Activated T-cell treated with anti-CD3 and anti-CD28 coated beads for 1 hour (primary cell): ENCODE data around the gene PSME1.

ENCODE experiments used
- DNase-seq: peaks from one replicate; pipeline ENCODE4 v3.0.0-alpha.2; 2020; ENCODE audit warnings: low read depth

The PSME1 gene

DNA sequence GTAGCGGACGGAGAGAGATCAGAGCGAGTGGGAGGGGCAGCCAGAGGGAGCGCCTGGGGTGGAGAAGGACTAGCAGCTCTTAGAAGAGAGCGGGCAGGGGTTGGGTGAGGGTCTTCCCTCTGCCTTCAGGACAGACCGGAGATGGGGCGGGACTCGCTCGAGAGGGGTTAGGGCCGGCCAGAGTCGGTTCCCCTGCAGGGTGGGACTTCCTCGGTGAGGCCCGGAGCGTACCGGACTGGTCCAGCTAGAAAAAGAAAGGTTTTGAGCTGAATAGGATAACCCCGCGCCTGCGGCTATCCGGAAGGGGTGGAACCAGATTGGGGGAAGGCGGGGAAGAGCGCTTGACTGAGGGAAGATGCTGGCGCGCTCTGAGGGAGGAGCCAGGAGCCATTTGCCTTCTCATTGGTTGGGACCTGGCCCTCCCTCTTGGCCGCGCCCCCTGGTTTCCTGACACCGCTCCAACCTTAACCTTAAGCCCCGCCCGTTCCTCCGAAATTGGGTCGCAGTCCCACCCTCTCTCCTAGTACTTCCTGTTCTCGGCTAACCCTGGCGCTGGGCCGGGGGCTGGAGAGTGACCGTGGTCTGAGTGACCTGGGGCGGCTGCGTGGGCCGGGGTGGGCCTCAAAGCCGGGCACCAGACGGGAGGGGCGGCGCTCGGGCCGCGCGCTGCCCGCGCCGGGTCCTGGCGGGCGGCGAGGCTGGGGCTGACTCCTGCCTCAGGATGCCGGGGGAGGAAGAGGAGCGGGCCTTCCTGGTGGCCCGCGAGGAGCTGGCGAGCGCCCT lies 11.2 kb downstream of the PSME1 start, which contains the start of gene RNF31:
RNF31 (plus strand) TSS at position 521 of the 783 bp plus-strand sequence; CDS start at position 722, 201 bp downstream.
- peak; percentile 96 for DNase-seq

DNA sequence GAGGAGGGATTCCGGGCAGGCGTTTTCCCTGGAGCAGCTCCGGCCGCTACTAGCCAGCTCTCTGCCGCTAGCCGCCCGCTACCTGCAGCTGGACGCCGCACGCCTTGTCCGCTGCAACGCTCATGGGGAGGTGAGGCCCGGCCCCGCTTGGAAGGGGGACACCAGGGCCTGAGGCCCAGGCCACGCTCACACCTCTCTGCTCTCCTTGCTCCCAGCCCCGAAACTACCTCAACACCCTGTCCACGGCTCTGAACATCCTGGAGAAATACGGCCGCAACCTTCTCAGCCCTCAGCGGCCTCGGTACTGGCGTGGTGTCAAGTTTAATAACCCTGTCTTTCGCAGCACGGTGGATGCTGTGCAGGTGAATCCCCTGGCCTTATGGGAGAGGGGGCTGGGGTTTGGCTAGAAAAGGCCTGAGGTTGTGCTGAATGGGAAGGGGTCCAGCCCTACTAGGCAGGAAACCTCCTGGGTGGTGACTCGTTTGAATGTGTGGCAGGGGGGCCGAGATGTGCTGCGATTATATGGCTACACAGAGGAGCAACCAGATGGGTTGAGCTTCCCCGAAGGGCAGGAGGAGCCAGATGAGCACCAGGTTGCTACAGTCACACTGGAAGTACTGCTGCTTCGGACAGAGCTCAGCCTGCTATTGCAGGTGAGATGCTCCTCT lies 11.9 kb downstream of the PSME1 start:
- DNase-seq = no peak

GRCh38 chr14:24149302-24149969 lies 13.4 kb downstream of the PSME1 start:
- no peak for DNase-seq

- DNase-seq = no peak
Observed at GRCh38 chr14:24150061-24150460, 14.1 kb downstream of the PSME1 start.

DNA sequence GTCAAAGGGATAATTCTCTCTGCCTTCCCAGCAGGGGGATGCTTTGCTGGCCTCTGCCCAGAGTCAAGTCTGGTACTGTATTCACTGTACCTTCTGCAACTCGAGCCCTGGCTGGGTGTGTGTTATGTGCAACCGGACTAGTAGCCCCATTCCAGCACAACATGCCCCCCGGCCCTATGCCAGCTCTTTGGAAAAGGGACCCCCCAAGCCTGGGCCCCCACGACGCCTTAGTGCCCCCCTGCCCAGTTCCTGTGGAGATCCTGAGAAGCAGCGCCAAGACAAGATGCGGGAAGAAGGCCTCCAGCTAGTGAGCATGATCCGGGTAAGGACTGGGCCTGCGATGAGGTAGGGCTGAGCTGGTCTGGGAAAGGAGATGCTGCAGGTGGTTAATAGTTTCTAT lies 14.6 kb downstream of the PSME1 start:
- no peak for DNase-seq

- DNase-seq = no peak
Observed at GRCh38 chr14:24150993-24151392, 15.0 kb downstream of the PSME1 start.

DNA sequence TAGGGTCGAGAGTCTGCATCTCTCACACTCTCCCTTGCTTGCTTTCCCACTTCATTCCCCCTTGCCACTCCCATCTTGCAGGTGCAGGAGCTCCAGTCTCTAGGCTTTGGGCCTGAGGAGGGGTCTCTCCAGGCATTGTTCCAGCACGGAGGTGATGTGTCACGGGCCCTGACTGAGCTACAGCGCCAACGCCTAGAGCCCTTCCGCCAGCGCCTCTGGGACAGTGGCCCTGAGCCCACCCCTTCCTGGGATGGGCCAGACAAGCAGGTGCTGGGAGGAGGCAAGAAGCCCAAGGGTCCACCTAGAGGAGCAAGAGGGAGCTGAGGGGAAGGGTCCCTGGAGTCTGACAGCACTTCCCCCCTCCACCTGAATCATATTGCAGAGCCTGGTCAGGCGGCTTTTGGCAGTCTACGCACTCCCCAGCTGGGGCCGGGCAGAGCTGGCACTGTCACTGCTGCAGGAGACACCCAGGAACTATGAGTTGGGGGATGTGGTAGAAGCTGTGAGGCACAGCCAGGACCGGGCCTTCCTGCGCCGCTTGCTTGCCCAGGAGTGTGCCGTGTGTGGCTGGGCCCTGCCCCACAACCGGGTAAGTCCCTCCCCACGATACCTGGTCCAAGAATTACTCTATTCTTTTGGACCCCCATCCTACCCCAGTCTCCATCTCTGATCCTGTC lies 15.5 kb downstream of the PSME1 start:
- DNase-seq = no peak

- no peak for DNase-seq
Observed at GRCh38 chr14:24155100-24155499, 19.1 kb downstream of the PSME1 start.

DNA sequence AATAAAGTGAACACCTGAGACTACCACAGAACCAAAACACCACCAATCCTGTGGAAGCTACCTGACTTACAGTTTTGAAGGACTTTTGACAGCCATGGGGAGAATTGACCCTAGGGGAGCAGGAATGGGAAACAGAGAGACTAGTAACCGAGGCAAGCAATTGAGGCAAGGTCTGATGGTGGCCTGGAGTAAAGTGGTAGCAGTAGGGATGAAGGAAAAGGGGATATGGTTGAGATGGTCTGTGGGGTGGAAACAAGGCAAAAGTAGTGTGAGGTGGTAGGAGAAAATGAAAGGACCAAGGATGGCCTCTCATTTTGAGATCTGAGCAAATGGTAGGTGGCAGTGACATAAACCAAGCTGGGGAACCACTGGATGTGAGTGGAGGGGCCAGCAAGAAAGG lies 20.8 kb downstream of the PSME1 start:
- no peak for DNase-seq

- DNase-seq = no peak
Observed at GRCh38 chr14:24157331-24157730, 21.3 kb downstream of the PSME1 start.

GRCh38 chr14:24159777-24160498 lies 23.9 kb downstream of the PSME1 start:
- no peak for DNase-seq

DNA sequence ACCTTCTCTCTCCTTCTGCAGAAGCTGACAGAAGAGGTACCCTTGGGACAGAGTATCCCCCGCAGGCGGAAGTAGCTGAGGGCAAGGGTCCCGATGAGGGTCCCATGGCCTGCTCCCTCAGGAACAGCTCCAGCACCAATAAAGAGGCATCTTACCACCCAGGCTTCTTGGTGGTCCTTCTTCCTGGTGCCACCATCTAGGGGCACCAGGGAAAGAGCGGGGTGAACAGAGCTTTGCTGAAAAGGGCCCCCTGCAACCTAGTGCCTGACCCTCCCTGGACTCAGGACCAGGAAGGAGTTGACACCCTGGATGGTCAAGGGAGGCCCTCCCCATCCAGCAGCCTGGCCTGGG lies 24.5 kb downstream of the PSME1 start:
- DNase-seq = no peak

GRCh38 chr14:24160850-24161804 lies 25.1 kb downstream of the PSME1 start, which contains the start of gene IRF9:
Gene IRF9 (plus strand): TSS chr14:24161265. CDS start chr14:24162145, 880 bp downstream.
- peak; percentile 96 for DNase-seq

DNA sequence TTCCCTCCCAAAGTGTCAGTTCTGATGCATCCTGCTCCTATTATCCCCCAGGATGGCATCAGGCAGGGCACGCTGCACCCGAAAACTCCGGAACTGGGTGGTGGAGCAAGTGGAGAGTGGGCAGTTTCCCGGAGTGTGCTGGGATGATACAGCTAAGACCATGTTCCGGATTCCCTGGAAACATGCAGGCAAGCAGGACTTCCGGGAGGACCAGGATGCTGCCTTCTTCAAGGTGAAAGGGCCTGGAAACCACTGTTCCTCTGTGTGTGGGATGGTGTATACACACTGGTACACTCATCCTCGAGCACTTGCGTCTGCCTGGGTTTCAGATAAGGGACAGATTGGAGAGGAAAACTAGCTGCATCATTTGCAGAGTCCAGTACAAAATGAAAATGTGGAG lies 26.1 kb downstream of the PSME1 start:
- no peak for DNase-seq

DNA sequence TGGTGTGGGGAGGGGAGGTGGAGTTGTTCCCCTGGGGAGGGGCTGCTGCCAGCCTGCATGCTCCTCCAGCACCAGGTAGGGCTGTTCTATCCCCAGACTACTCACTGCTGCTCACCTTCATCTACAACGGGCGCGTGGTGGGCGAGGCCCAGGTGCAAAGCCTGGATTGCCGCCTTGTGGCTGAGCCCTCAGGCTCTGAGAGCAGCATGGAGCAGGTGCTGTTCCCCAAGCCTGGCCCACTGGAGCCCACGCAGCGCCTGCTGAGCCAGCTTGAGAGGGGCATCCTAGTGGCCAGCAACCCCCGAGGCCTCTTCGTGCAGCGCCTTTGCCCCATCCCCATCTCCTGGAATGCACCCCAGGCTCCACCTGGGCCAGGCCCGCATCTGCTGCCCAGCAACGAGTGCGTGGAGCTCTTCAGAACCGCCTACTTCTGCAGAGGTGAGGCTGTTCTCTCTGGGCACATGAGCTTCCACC lies 28.6 kb downstream of the PSME1 start:
- DNase-seq = no peak

DNA sequence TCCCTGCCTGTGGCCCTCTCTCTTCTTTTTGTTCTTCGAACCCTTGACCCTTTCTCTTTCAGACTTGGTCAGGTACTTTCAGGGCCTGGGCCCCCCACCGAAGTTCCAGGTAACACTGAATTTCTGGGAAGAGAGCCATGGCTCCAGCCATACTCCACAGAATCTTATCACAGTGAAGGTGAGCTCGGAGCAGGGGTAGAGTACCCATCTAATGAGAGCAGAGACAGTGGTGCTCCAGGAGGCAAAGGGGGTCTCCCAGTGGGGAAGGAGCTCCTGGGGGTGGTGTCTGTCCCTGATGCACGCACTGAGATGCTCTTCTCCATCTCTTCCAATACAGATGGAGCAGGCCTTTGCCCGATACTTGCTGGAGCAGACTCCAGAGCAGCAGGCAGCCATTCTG lies 29.8 kb downstream of the PSME1 start:
- DNase-seq = no peak

- DNase-seq = no peak
Observed at GRCh38 chr14:24167469-24168114, 31.6 kb downstream of the PSME1 start.

DNA sequence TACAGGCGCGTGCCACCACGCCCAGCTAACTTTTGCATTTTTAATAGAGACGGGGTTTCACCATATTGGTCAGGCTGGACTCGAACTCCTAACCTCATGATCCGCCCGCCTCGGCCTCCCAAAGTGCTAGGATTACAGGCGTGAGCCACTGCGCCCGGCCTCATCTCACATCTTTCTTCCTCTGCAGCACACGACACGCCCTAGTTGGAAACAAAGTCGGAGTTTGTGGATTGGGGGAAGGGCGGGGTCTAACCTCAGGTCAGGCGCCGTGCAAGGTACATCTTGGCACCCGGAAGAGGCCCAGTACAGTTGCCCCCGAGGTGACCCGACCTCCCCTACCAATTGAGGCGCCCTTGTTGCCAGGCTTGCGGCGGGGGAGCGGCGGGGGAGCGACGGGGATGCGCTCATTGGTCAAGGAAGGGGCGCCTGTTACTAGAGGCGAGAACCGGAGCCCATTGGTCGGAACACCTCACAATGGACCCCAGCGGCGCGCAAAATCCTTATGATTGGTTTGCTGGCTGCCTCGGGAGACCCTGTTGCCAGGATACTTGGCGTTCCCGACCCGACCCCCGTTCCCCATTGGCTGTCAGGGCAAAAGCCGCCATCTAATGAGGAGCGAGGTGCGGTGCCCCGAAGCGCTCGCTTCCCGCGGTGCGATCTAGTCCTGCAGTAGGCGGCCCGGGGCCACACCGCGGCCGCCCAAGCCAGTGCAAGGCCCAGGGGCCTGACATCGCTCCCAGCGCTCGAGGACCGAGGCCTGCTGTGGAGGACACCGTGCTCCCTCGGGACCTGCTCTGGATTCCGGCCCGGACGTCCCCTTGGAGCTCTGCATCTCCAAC lies 35.6 kb downstream of the PSME1 start, which contains the start of gene REC8:
REC8 (plus strand) TSS at position 659 of the 839 bp plus-strand sequence. CDS start 473 bp downstream, outside the sequence.
- DNase-seq = peak; percentile 59
